K562 (cell line): ENCODE data around the gene SLC35G2. TPM values are rescaled to one million over a fixed set of nuclear protein-coding genes. Genes with fewer than 3 reads are reported as not detected.

Experiments
- MED1 ChIP-seq: sonication (generic); formaldehyde crosslinking; IDR thresholded peaks from 2 replicates; pipeline ENCODE4 v1.8.1; 2023; ENCODE audit warnings: missing genetic modification reagents, borderline replicate concordance
- NCOA6 ChIP-seq: fragments of 450-650 bp; IDR thresholded peaks from 2 replicates; pipeline ENCODE4 v1.6.1; 2017; ENCODE audit warnings: mild to moderate bottlenecking
- POLR2B ChIP-seq: fragments of 450-650 bp; IDR thresholded peaks from 2 replicates; pipeline ENCODE4 v1.6.1; 2018; ENCODE audit warnings: low read depth; ENCODE audit not compliant: partially characterized antibody
- POLR2H ChIP-seq: IDR thresholded peaks from 2 replicates; pipeline ENCODE4 v1.6.1; 2016; ENCODE audit warnings: missing genetic modification characterization, low read depth, mild to moderate bottlenecking, control low read depth, missing compliant biosample characterization, moderate library complexity
- RBM14 ChIP-seq: fragments of 200-400 bp; formaldehyde crosslinking; IDR thresholded peaks from 2 replicates; pipeline ENCODE4 v1.6.1; 2018; ENCODE audit warnings: low read depth, mild to moderate bottlenecking, low read length, moderate library complexity, borderline replicate concordance; ENCODE audit not compliant: insufficient read depth
- SETDB1 ChIP-seq: IDR thresholded peaks from one replicate; pipeline ENCODE4 v1.6.1; 2012; ENCODE audit warnings: low read length, control low read depth, inconsistent platforms
- SIRT6 ChIP-seq: IDR thresholded peaks from one replicate; pipeline ENCODE4 v1.6.1; 2012; ENCODE audit warnings: low read depth, mild to moderate bottlenecking, control low read depth, inconsistent platforms, low read length, moderate library complexity
- SMAD3 ChIP-seq: fragments of 450-650 bp; formaldehyde crosslinking; conservative IDR thresholded peaks from 2 replicates; pipeline ENCODE4 v1.4.0; 2020; ENCODE audit warnings: mild to moderate bottlenecking
- SMARCA5 ChIP-seq: fragments of 450-650 bp; IDR thresholded peaks from 2 replicates; pipeline ENCODE4 v1.6.1; 2016
- SUPT5H ChIP-seq: fragments of 450-650 bp; IDR thresholded peaks from 2 replicates; pipeline ENCODE4 v1.6.1; 2016
- TAF7 ChIP-seq: fragments of 450-650 bp; IDR thresholded peaks from 2 replicates; pipeline ENCODE4 v1.6.1; 2016; ENCODE audit warnings: missing genetic modification characterization, missing compliant biosample characterization
- TSC22D4 ChIP-seq: fragments of 450-650 bp; IDR thresholded peaks from 2 replicates; pipeline ENCODE4 v1.6.1; 2016; ENCODE audit warnings: missing genetic modification characterization, missing biosample characterization, control low read depth
- ZNF384 ChIP-seq: IDR thresholded peaks from 2 replicates; pipeline ENCODE4 v1.6.1; 2012; ENCODE audit warnings: low read depth, low read length, improper control_type of control experiment
- ZNF445 ChIP-seq: fragments of 250-450 bp; sonication (Bioruptor Pico); IDR thresholded peaks from 2 replicates; pipeline ENCODE4 v1.4.0; 2020; ENCODE audit warnings: low read depth, mild to moderate bottlenecking, moderate library complexity
- ZNF695 ChIP-seq: fragments of 450-650 bp; formaldehyde crosslinking; IDR thresholded peaks from 2 replicates; pipeline ENCODE4 v1.4.0; 2020; ENCODE audit warnings: mild to moderate bottlenecking, moderate library complexity
- polyA plus RNA-seq, 8 experiments: library from polyadenylated mRNA; depleted of rRNA in 4 of 8; stranded (reverse) in 5 of 8; unstranded in 3 of 8; fragments of >200 nt; fragmentation: Nextera tagmentation in 2 of 8; fragmentation: Illumina TruSeq in 1 of 8; extraction: Ambion mirVana in 2 of 8; extraction: Trizol in 1 of 8; gene quantifications; 2 replicates each; pipeline versions ENCODE4 v1.2.1 to v1.2.3, GENCODE V29; 2011 to 2014; ENCODE audit warnings: inconsistent platforms in 1 of 8, missing spikeins in 1 of 8
- total RNA-seq, 7 experiments: library from RNA; depleted of rRNA in 6 of 7; stranded (reverse); fragments of >200 nt in 6 of 7; fragmentation: Illumina TruSeq in 2 of 7; extraction: Trizol in 2 of 7; gene quantifications; 2 replicates each; pipeline versions ENCODE4 v1.2.1 to v1.2.3, GENCODE V29; 2011 to 2021; ENCODE audit warnings: low replicate concordance in 1 of 7
- TF ChIP-seq, protein P1 (sequence below): fragments of 250-450 bp; sonication (Bioruptor Pico); IDR thresholded peaks from 2 replicates; pipeline ENCODE4 v1.6.1; 2021; ENCODE audit warnings: mild to moderate bottlenecking
- TF ChIP-seq, protein P2 (sequence below): fragments of 450-650 bp; IDR thresholded peaks from 2 replicates; pipeline ENCODE4 v1.6.1; 2017; ENCODE audit warnings: antibody characterized with exemption, mild to moderate bottlenecking
- TF ChIP-seq, protein P3 (sequence below): fragments of 250-450 bp; sonication (Bioruptor Pico); IDR thresholded peaks from 2 replicates; pipeline ENCODE4 v1.5.0; 2020; ENCODE audit warnings: mild to moderate bottlenecking, borderline replicate concordance
- TF ChIP-seq, protein P4 (sequence below): fragments of 450-650 bp; IDR thresholded peaks from 2 replicates; pipeline ENCODE4 v1.6.1; 2018; ENCODE audit warnings: mild to moderate bottlenecking, low read depth; ENCODE audit not compliant: partially characterized antibody
- TF ChIP-seq, protein P5 (sequence below): fragments of 450-650 bp; IDR thresholded peaks from 2 replicates; pipeline ENCODE4 v1.7.0; 2016; ENCODE audit warnings: borderline replicate concordance

SLC35G2 gene
- total and polyA plus RNA-seq, 9 of the 15 experiments (the other 6 are each of a cell fraction or from before 2014, with no cell fraction given), result 2.6 to 5.9 (median 3.2) TPM

DNA sequence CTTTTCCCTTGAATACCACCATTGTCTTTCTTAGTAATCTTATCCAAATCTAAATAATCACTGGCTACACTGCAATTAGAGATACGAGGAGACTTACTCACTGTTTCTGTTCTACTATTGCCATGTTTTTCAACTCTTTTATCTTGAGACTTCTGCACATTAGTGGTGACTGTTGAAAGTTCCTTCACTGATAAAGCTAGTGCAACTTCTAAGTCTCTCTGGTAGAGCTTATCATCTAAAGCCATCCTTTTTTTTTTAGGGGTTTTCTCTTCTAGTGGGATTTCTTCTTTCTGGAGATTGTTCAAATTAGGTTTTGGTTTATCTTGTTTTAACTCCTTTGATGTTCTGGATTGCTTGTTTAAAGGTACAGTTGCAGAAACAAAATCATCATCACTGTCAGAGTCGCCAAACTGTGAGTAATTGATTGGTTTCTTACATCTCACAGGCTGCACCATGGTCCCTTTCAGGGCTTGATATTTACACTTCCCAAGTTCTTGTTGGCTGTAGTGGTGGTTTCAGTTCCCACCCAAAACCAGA lies 80.8 kb downstream of the SLC35G2 start (continued):
- TF ChIP-seq, protein P1, sequence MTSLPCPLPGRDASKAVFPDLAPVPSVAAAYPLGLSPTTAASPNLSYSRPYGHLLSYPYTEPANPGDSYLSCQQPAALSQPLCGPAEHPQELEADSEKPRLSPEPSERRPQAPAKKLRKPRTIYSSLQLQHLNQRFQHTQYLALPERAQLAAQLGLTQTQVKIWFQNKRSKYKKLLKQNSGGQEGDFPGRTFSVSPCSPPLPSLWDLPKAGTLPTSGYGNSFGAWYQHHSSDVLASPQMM (CRISPR knock-in tag), result no peak
- TF ChIP-seq ZNF695 (CRISPR knock-in tag) (no peak), ZNF445 (CRISPR knock-in tag) (no peak), SMARCA5 (no peak), POLR2B (no peak), NCOA6 (no peak), RBM14 (no peak), ZNF384 (peak; percentile 71), TAF7 (tag) (no peak), TSC22D4 (tag) (no peak), SETDB1 (no peak), POLR2H (no peak), SUPT5H (no peak), SMAD3 (CRISPR knock-in tag) (0 out of 2 replicates have a peak, but pooled peaks have one; percentile 32), SIRT6 (no peak), MED1 (CRISPR knock-in tag) (no peak)
- TF ChIP-seq, protein P2, sequence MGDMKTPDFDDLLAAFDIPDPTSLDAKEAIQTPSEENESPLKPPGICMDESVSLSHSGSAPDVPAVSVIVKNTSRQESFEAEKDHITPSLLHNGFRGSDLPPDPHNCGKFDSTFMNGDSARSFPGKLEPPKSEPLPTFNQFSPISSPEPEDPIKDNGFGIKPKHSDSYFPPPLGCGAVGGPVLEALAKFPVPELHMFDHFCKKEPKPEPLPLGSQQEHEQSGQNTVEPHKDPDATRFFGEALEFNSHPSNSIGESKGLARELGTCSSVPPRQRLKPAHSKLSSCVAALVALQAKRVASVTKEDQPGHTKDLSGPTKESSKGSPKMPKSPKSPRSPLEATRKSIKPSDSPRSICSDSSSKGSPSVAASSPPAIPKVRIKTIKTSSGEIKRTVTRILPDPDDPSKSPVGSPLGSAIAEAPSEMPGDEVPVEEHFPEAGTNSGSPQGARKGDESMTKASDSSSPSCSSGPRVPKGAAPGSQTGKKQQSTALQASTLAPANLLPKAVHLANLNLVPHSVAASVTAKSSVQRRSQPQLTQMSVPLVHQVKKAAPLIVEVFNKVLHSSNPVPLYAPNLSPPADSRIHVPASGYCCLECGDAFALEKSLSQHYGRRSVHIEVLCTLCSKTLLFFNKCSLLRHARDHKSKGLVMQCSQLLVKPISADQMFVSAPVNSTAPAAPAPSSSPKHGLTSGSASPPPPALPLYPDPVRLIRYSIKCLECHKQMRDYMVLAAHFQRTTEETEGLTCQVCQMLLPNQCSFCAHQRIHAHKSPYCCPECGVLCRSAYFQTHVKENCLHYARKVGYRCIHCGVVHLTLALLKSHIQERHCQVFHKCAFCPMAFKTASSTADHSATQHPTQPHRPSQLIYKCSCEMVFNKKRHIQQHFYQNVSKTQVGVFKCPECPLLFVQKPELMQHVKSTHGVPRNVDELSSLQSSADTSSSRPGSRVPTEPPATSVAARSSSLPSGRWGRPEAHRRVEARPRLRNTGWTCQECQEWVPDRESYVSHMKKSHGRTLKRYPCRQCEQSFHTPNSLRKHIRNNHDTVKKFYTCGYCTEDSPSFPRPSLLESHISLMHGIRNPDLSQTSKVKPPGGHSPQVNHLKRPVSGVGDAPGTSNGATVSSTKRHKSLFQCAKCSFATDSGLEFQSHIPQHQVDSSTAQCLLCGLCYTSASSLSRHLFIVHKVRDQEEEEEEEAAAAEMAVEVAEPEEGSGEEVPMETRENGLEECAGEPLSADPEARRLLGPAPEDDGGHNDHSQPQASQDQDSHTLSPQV, result no peak
- TF ChIP-seq, protein P3, sequence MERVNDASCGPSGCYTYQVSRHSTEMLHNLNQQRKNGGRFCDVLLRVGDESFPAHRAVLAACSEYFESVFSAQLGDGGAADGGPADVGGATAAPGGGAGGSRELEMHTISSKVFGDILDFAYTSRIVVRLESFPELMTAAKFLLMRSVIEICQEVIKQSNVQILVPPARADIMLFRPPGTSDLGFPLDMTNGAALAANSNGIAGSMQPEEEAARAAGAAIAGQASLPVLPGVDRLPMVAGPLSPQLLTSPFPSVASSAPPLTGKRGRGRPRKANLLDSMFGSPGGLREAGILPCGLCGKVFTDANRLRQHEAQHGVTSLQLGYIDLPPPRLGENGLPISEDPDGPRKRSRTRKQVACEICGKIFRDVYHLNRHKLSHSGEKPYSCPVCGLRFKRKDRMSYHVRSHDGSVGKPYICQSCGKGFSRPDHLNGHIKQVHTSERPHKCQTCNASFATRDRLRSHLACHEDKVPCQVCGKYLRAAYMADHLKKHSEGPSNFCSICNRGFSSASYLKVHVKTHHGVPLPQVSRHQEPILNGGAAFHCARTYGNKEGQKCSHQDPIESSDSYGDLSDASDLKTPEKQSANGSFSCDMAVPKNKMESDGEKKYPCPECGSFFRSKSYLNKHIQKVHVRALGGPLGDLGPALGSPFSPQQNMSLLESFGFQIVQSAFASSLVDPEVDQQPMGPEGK, result no peak
- TF ChIP-seq, protein P4, sequence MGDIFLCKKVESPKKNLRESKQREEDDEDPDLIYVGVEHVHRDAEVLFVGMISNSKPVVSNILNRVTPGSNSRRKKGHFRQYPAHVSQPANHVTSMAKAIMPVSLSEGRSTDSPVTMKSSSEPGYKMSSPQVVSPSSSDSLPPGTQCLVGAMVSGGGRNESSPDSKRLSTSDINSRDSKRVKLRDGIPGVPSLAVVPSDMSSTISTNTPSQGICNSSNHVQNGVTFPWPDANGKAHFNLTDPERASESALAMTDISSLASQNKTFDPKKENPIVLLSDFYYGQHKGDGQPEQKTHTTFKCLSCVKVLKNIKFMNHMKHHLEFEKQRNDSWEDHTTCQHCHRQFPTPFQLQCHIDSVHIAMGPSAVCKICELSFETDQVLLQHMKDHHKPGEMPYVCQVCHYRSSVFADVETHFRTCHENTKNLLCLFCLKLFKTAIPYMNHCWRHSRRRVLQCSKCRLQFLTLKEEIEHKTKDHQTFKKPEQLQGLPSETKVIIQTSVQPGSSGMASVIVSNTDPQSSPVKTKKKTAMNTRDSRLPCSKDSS, result no peak
- TF ChIP-seq, protein P5, sequence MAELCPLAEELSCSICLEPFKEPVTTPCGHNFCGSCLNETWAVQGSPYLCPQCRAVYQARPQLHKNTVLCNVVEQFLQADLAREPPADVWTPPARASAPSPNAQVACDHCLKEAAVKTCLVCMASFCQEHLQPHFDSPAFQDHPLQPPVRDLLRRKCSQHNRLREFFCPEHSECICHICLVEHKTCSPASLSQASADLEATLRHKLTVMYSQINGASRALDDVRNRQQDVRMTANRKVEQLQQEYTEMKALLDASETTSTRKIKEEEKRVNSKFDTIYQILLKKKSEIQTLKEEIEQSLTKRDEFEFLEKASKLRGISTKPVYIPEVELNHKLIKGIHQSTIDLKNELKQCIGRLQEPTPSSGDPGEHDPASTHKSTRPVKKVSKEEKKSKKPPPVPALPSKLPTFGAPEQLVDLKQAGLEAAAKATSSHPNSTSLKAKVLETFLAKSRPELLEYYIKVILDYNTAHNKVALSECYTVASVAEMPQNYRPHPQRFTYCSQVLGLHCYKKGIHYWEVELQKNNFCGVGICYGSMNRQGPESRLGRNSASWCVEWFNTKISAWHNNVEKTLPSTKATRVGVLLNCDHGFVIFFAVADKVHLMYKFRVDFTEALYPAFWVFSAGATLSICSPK, result no peak
